IPS-18a (cell line): Measurements from ENCODE around the gene PIK3C2G.
"Not testable (repeated sequence)": the region's sequence is repeated elsewhere in the genome, so short reads cannot be mapped to it uniquely, and the experiment has no call there.

Experiments used
- H3K27ac ChIP-seq: one replicate; pipeline ENCODE4 v1.5.1; 2013; ENCODE audit warnings: low read length
- H3K27me3 ChIP-seq: one replicate; pipeline ENCODE4 v1.6.1; 2013; ENCODE audit warnings: mild to moderate bottlenecking, low read length; ENCODE audit not compliant: control insufficient read depth, insufficient read depth
- H3K36me3 ChIP-seq: one replicate; pipeline ENCODE4 v1.6.1; 2013; ENCODE audit warnings: low read depth, low read length; ENCODE audit not compliant: control insufficient read depth
- H3K4me1 ChIP-seq: one replicate; pipeline ENCODE4 v1.6.1; 2013; ENCODE audit warnings: low read depth, low read length; ENCODE audit not compliant: control insufficient read depth
- H3K4me3 ChIP-seq: one replicate; pipeline ENCODE4 v1.5.1; 2013; ENCODE audit warnings: low read length
- H3K9ac ChIP-seq: one replicate; pipeline ENCODE4 v1.6.1; 2013; ENCODE audit warnings: mild to moderate bottlenecking, low read length, moderate library complexity
- H3K9me3 ChIP-seq: one replicate; pipeline ENCODE4 v1.6.1; 2013; ENCODE audit warnings: low read depth, low read length; ENCODE audit not compliant: control insufficient read depth

Gene PIK3C2G

GRCh38 chr12:18261273-18261672 is at the start of gene PIK3C2G:
TSS of gene PIK3C2G (plus strand) at chr12:18261518. CDS start at chr12:18282082, 20,564 bp downstream.
- H3K9ac ChIP-seq = no peak within 1 kb of the TSS
- H3K27ac ChIP-seq = no peak within 1 kb of the TSS
- H3K9me3 ChIP-seq = no peaks in the 10 kb centered on the region
- no peaks in the 10 kb centered on the region for H3K36me3 ChIP-seq
- no peak within 1 kb of the TSS for H3K4me3 ChIP-seq
- H3K27me3 ChIP-seq = no peaks in the 10 kb centered on the region
- H3K4me1 ChIP-seq = no peaks in the 10 kb centered on the region

- no peak overlapping the region for H3K4me3 ChIP-seq
- no peaks in the 10 kb centered on the region for H3K4me1 ChIP-seq
- H3K9ac ChIP-seq = no peak overlapping the region
- H3K36me3 ChIP-seq = no peaks in the 10 kb centered on the region
- H3K27me3 ChIP-seq = no peaks in the 10 kb centered on the region
- H3K9me3 ChIP-seq = no peaks in the 10 kb centered on the region
- H3K27ac ChIP-seq = no peak overlapping the region
These were observed 43.4 kb upstream of the PIK3C2G start for GRCh38 chr12:18217966-18218365.

- Histone ChIP-seq H3K4me1 (peaks cover 3% of the 10 kb centered on the region), H3K27ac (no peak overlapping the region), H3K9me3 (no peaks in the 10 kb centered on the region), H3K4me3 (no peak overlapping the region), H3K9ac (no peak overlapping the region), H3K27me3 (no peaks in the 10 kb centered on the region), H3K36me3 (no peaks in the 10 kb centered on the region)
These were observed 39.6 kb upstream of the PIK3C2G start for GRCh38 chr12:18221726-18222125.

- no peak overlapping the region for H3K4me3 ChIP-seq
These were observed 38.6 kb upstream of the PIK3C2G start for GRCh38 chr12:18222699-18223098.

GRCh38 chr12:18224745-18225144 is 36.6 kb upstream of the PIK3C2G start:
- Histone ChIP-seq H3K36me3 (no peaks in the 10 kb centered on the region), H3K9ac (no peak overlapping the region), H3K4me1 (peaks cover 3% of the 10 kb centered on the region), H3K27me3 (no peaks in the 10 kb centered on the region), H3K4me3 (no peak overlapping the region), H3K27ac (no peak overlapping the region), H3K9me3 (no peaks in the 10 kb centered on the region)

More at GRCh38 chr12:18222699-18223098, 38.6 kb upstream of the PIK3C2G start:
- H3K36me3 ChIP-seq = no peaks in the 10 kb centered on the region
- no peaks in the 10 kb centered on the region for H3K27me3 ChIP-seq
- no peaks in the 10 kb centered on the region for H3K9me3 ChIP-seq
- peaks cover 3% of the 10 kb centered on the region for H3K4me1 ChIP-seq
- H3K27ac ChIP-seq = no peak overlapping the region
- no peak overlapping the region for H3K9ac ChIP-seq

- Histone ChIP-seq H3K4me1 (no peaks in the 10 kb centered on the region), H3K36me3 (no peaks in the 10 kb centered on the region), H3K27ac (no peak overlapping the region), H3K27me3 (no peaks in the 10 kb centered on the region), H3K9ac (no peak overlapping the region), H3K9me3 (no peaks in the 10 kb centered on the region), H3K4me3 (no peak overlapping the region)
These were observed 21.8 kb upstream of the PIK3C2G start for GRCh38 chr12:18239526-18239925.

GRCh38 chr12:18242380-18243089 is 18.8 kb upstream of the PIK3C2G start:
- H3K27ac ChIP-seq = no peak overlapping the region
- H3K9ac ChIP-seq = no peak overlapping the region
- no peak overlapping the region for H3K4me3 ChIP-seq
- no peaks in the 10 kb centered on the region for H3K9me3 ChIP-seq
- no peaks in the 10 kb centered on the region for H3K36me3 ChIP-seq
- no peaks in the 10 kb centered on the region for H3K27me3 ChIP-seq
- no peaks in the 10 kb centered on the region for H3K4me1 ChIP-seq

- no peak overlapping the region for H3K27ac ChIP-seq
- no peak overlapping the region for H3K4me3 ChIP-seq
- H3K4me1 ChIP-seq = no peaks in the 10 kb centered on the region
- no peaks in the 10 kb centered on the region for H3K9me3 ChIP-seq
- H3K9ac ChIP-seq = no peak overlapping the region
- no peaks in the 10 kb centered on the region for H3K27me3 ChIP-seq
- no peaks in the 10 kb centered on the region for H3K36me3 ChIP-seq
These were observed 18.1 kb upstream of the PIK3C2G start for GRCh38 chr12:18243238-18243637.

GRCh38 chr12:18246066-18246465 is 15.3 kb upstream of the PIK3C2G start:
- Histone ChIP-seq H3K27me3 (no peaks in the 10 kb centered on the region), H3K4me1 (peaks cover 3% of the 10 kb centered on the region), H3K27ac (no peak overlapping the region), H3K9ac (no peak overlapping the region), H3K36me3 (no peaks in the 10 kb centered on the region), H3K9me3 (no peaks in the 10 kb centered on the region), H3K4me3 (no peak overlapping the region)

GRCh38 chr12:18250313-18250916 is 10.9 kb upstream of the PIK3C2G start:
- Histone ChIP-seq H3K27ac (no peak overlapping the region), H3K4me1 (peaks cover 3% of the 10 kb centered on the region), H3K36me3 (no peaks in the 10 kb centered on the region), H3K4me3 (no peak overlapping the region), H3K9me3 (no peaks in the 10 kb centered on the region), H3K9ac (no peak overlapping the region), H3K27me3 (no peaks in the 10 kb centered on the region)

GRCh38 chr12:18254081-18254480 is 7.2 kb upstream of the PIK3C2G start:
- no peak overlapping the region for H3K4me3 ChIP-seq
- H3K27ac ChIP-seq = no peak overlapping the region
- peaks cover 3% of the 10 kb centered on the region for H3K4me1 ChIP-seq
- no peaks in the 10 kb centered on the region for H3K36me3 ChIP-seq
- H3K9ac ChIP-seq = no peak overlapping the region
- H3K27me3 ChIP-seq = no peaks in the 10 kb centered on the region
- H3K9me3 ChIP-seq = no peaks in the 10 kb centered on the region

GRCh38 chr12:18255004-18255403 is 6.3 kb upstream of the PIK3C2G start:
- not testable (repeated sequence) for H3K9ac ChIP-seq, H3K27me3 ChIP-seq, H3K36me3 ChIP-seq, H3K4me1 ChIP-seq, H3K27ac ChIP-seq, H3K9me3 ChIP-seq, H3K4me3 ChIP-seq
